Activated CD4-positive, alpha-beta T cell treated with anti-CD3 and anti-CD28 coated beads, Interleukin-2, amount 50 U/mL, for 4 hours (primary cell): ENCODE results near the gene HMOX1.
"Not testable (repeated sequence)": the region's sequence is repeated elsewhere in the genome, so short reads cannot be mapped to it uniquely, and the experiment has no call there.

Experiments
- DNase-seq, 2 experiments: peaks; one replicate each; pipeline ENCODE4 v3.0.0-alpha.2; 2020

The HMOX1 gene

DNA sequence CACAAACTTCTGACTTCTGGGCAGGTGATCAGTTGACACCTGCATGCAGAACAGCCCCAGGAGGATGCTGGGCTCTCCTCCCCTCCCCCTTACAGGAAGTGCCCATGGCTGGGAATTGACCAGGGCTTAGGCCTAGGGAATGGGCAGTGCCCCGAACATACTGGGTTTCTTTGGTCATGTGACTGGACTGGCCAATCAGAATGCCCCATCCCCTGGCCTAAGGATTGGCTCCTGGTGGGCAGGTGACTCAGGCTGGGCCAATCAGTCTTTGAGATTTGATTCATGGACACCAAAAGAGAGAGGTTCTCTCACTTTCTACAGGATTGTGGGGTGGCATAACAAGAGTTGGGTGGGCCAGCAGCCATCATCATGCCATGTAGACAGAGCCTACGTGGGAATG is 56.2 kb downstream of the HMOX1 start:
- no peak for DNase-seq

DNA sequence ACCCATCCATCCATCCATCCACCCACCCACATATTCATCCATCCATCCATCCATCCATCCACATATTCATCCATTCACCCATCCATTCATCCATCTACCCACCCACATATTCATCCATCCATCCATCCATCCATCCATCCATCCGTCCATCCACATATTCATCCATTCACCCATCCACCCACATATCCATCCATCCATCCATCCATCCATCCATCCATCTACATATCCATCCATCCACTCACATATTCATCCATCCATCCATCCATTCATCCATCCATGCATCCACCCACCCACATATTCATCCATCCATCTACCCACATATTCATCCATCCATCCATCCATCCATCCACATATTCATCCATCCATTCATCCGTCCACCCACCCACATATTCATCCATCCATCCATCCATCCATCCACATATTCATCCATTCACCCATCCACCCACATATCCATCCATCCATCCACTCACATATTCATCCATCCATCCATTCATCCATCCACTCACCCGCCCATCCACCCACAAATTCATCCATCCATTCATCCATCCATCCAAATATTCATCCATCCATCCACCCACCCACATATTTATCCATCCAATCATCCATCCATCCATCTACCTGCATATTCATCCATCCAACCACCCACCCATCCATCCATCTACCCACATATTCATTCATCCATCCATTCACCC is 57.9 kb downstream of the HMOX1 start:
- DNase-seq, result not testable (repeated sequence)

DNA sequence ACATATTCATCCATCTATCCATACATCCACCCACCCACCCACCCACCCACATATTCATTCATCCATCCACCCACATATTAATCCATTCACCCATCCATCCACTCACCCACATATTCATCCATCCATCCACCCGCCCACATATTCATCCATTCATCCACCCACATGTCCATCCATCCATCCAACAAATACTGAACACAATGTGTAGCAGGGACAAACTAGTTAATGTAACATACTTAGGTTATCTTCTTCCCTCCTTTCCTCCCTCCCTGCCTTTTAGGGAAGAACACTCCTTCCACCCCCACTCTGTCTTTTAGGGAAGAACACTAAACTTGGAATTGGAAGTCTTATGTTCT is 58.4 kb downstream of the HMOX1 start:
- no peak for DNase-seq

DNA sequence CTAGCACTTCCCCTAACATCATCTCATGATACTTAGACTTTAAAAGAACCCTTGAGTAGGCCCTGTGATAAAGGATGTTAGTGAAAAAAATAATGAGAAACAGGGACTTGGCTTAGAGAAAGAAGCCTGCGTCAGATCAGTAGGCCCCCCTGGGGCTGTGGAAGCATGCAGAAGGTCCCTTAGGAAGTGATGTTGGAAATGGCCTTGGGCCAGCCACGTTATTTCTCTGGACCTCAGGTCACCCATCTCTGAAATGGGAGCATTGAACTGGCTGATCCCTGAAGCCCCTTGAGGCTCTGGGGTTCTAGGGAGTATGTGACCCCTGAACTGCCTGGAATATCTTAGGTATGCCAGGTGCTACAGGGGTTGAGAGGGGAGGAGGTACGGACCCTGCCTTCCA is 59.2 kb downstream of the HMOX1 start:
- DNase-seq, result no peak

DNA sequence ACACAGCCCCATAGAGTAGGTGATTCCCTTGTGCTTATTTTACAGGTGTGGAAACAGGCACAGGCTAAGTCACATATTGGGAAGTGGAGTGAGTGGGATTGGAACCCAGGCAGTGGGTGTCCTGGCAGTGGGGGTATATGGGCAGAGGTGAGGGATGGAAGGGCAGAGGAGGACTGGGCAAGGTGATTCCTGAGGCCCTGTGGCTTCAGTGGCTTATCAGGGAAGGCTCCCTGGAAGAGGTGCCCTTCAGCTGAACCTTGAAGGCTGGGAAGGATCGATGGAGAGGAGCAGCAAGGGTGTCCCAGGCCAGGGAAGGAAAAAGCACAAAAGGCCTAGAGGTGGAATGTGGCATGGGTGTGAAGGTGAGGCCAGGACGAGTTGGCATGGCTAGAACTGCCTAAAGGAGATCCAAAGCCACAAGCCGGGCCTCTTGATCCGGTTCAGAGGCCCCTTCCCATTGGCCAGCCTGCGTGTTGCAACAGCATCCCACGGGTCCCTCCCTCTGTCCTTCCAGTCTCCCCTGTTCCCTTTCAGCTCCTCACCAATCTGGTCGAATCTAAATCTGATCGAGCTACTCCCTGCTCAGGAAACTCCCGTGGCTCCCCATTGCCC is 60.7 kb downstream of the HMOX1 start:
- no peak for DNase-seq

DNA sequence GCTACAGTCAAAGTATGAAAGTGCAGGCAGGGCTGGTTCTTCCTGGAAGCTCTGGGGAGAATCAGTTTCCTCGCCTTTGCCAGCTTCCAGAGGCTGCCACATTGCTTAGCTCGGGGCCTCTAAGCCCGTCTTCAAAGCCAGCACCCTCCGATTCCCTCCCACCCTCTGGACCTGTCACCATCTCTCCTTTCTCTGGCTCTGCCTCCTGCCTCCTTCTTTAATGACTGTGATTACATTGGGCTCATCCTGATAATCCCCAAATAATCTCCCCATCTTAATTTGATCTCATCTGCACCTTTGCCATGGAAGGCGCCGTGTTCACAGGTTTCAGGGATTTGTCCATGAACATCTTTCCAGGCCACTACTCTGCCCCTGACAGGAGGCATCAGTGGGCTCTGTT is 61.6 kb downstream of the HMOX1 start:
- DNase-seq, result no peak

DNA sequence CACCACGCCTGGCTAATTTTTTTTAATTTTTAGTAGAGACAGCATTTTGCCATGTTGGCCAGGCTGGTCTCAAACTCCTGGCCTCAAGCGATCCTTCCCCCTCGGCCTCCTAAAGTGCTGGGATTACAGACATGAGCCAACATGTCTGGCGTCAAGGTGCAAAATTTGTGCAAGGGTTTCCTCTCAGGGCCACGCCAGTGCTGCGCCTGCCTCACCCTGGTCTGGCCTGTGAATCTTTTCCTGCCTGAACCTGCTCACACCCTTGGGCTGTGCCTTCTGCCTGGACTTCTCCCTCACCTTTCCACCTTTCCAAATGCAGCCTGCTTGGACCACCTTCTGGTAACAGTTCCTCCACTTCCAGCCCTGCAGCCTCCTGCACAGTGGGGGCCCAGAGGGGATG is 62.4 kb downstream of the HMOX1 start:
- no peak for DNase-seq
